GM21423 (cell line): ENCODE results near the gene ANKLE2.

Experiments used
- ATAC-seq: cut with Tn5 transposase; IDR thresholded peaks from one replicate; pipeline ENCODE4 v1.9.1; 2021; ENCODE audit warnings: mild to moderate bottlenecking, moderate library complexity; ENCODE audit not compliant: unreplicated experiment

The ANKLE2 gene

GRCh38 chr12:132747395-132747794, 14.2 kb downstream of the ANKLE2 start:
- ATAC-seq, result no peak

- no peak for ATAC-seq
Measured at GRCh38 chr12:132746613-132747012, 15.0 kb downstream of the ANKLE2 start.

GRCh38 chr12:132743831-132744230, 17.8 kb downstream of the ANKLE2 start:
- no peak for ATAC-seq

- no peak for ATAC-seq
Measured at GRCh38 chr12:132741620-132742019, 20.0 kb downstream of the ANKLE2 start.

GRCh38 chr12:132740652-132741051, 21.0 kb downstream of the ANKLE2 start:
- ATAC-seq, result no peak

- no peak for ATAC-seq
Measured at GRCh38 chr12:132740313-132740646, 21.4 kb downstream of the ANKLE2 start.

GRCh38 chr12:132739600-132740312, 21.9 kb downstream of the ANKLE2 start:
- ATAC-seq, result no peak

GRCh38 chr12:132736913-132737312, 24.7 kb downstream of the ANKLE2 start:
- no peak for ATAC-seq

- no peak for ATAC-seq
Measured at GRCh38 chr12:132736378-132736777, 25.3 kb downstream of the ANKLE2 start.

GRCh38 chr12:132735496-132735895, 26.1 kb downstream of the ANKLE2 start:
- no peak for ATAC-seq

- ATAC-seq, result no peak
Measured at GRCh38 chr12:132734206-132734605, 27.4 kb downstream of the ANKLE2 start.

- no peak for ATAC-seq
Measured at GRCh38 chr12:132731574-132731973, 30.1 kb downstream of the ANKLE2 start.

GRCh38 chr12:132730353-132730752, 31.3 kb downstream of the ANKLE2 start:
- ATAC-seq, result no peak

- no peak for ATAC-seq
Measured at GRCh38 chr12:132729541-132730320, 31.9 kb downstream of the ANKLE2 start.

GRCh38 chr12:132728502-132728901, 33.1 kb downstream of the ANKLE2 start:
- ATAC-seq, result no peak

- no peak for ATAC-seq
Measured at GRCh38 chr12:132727091-132727794, 34.4 kb downstream of the ANKLE2 start.

GRCh38 chr12:132726386-132726785, 35.2 kb downstream of the ANKLE2 start:
- ATAC-seq, result no peak

GRCh38 chr12:132724506-132725241, 37.0 kb downstream of the ANKLE2 start:
- no peak for ATAC-seq

GRCh38 chr12:132723764-132724140, 37.9 kb downstream of the ANKLE2 start:
- ATAC-seq, result no peak

- ATAC-seq, result no peak
Measured at GRCh38 chr12:132723015-132723763, 38.4 kb downstream of the ANKLE2 start.
